A673 (cell line): ENCODE results near the gene CARD9. TPM values are rescaled to one million over a fixed set of nuclear protein-coding genes. Genes with fewer than 3 reads are reported as not detected.
"Not testable (repeated sequence)": the region's sequence is repeated elsewhere in the genome, so short reads cannot be mapped to it uniquely, and the experiment has no call there.

ENCODE experiments used
- BruUV-seq: library from RNA; stranded (reverse); fragments of 400-500 nt; replicated peaks from 2 replicates; lab custom pipeline; 2021; lab: Mats Ljungman, UMichigan
- CTCF ChIA-PET: fragments of 300-600 bp; sonication (Branson Sonifier 250); formaldehyde crosslinking; loops from one replicate; lab custom pipeline; 2022; ENCODE audit warnings: antibody characterized with exemption; lab: Charles Lee
- POLR2A ChIA-PET: fragments of 300-600 bp; sonication (Branson Sonifier 250); formaldehyde crosslinking; loops from one replicate; lab custom pipeline; 2022; ENCODE audit warnings: antibody characterized with exemption; ENCODE audit not compliant: low non-redundant PET; lab: Charles Lee
- DNase-seq: peaks from one replicate; pipeline ENCODE4 v3.0.0-alpha.2; 2015; ENCODE audit warnings: low spot score
- H3K27ac ChIP-seq: fragments of 200-600 bp; sonication (generic); 2 replicates; pipeline ENCODE4 v1.5.1; 2016; ENCODE audit warnings: mixed run types, low read depth, mild to moderate bottlenecking, mixed read lengths, antibody characterized with exemption, low read length; ENCODE audit not compliant: poor library complexity, severe bottlenecking
- H3K27me3 ChIP-seq: fragments of 200-600 bp; sonication (generic); replicated peaks from 2 replicates; pipeline ENCODE4 v1.6.1; 2017; ENCODE audit warnings: mixed run types, low read depth, mild to moderate bottlenecking, mixed read lengths, antibody characterized with exemption, low read length; ENCODE audit not compliant: insufficient read depth, poor library complexity
- H3K36me3 ChIP-seq: fragments of 200-600 bp; sonication (generic); 2 replicates; pipeline ENCODE4 v1.6.1; 2016; ENCODE audit warnings: mixed run types, mild to moderate bottlenecking, mixed read lengths, antibody characterized with exemption, low read length; ENCODE audit not compliant: insufficient read depth, poor library complexity, severe bottlenecking
- H3K4me1 ChIP-seq: fragments of 200-600 bp; sonication (generic); 2 replicates; pipeline ENCODE4 v1.6.1; 2017; ENCODE audit warnings: mixed run types, mild to moderate bottlenecking, mixed read lengths, antibody characterized with exemption, low read length; ENCODE audit not compliant: insufficient read depth, poor library complexity, severe bottlenecking
- H3K4me3 ChIP-seq: fragments of 200-600 bp; sonication (generic); 2 replicates; pipeline ENCODE4 v1.5.1; 2016; ENCODE audit warnings: low read depth, mixed run types, mild to moderate bottlenecking, mixed read lengths, low read length; ENCODE audit not compliant: poor library complexity, severe bottlenecking
- H3K9me3 ChIP-seq: fragments of 200-600 bp; sonication (generic); 2 replicates; pipeline ENCODE4 v1.6.1; 2016; ENCODE audit warnings: mixed run types, low read depth, mild to moderate bottlenecking, mixed read lengths, antibody characterized with exemption, low read length; ENCODE audit not compliant: poor library complexity, severe bottlenecking
- CTCF ChIP-seq: fragments of 300-800, 200-600 bp; sonication (generic); conservative IDR thresholded peaks from 2 replicates; pipeline ENCODE4 v1.5.1; 2017; ENCODE audit warnings: low read depth, mild to moderate bottlenecking, antibody characterized with exemption, low read length, moderate library complexity, mixed read lengths
- EZH2 ChIP-seq: fragments of 200-600 bp; sonication (generic); IDR thresholded peaks from 2 replicates; pipeline ENCODE4 v1.6.1; 2017; ENCODE audit warnings: borderline replicate concordance, low read depth, mild to moderate bottlenecking, mixed read lengths, antibody characterized with exemption, low read length; ENCODE audit not compliant: poor library complexity, severe bottlenecking
- intact Hi-C: fragments of 100-400 bp; cut with micrococcal nuclease; formaldehyde crosslinking; loops from one replicate; pipeline ENCODE4 v1.10.0; 2022; ENCODE audit not compliant: unreplicated experiment
- total RNA-seq: library from RNA; stranded (reverse); gene quantifications from 2 replicates; pipeline ENCODE4 v1.2.3, GENCODE V29; 2021

Gene CARD9
- total RNA-seq, 1 experiment from 2014 or later = 5.4 TPM

GRCh38 chr9:136323371-136323789 is 50.1 kb downstream of the CARD9 start:
- Histone ChIP-seq H3K9me3 (peaks cover 4% of the 10 kb centered on the region), H3K4me3 (no peak overlapping the region), H3K27ac (no peak overlapping the region), H3K4me1 (peaks cover 17% of the 10 kb centered on the region), H3K36me3 (no peaks in the 10 kb centered on the region), H3K27me3 (no peaks in the 10 kb centered on the region)
- ChIA-PET POLR2A (no interaction called here), CTCF (interaction anchor here (1.7 kb wide), 1 partner anchor 10 kb away, joined by 4 read pairs; no protein-coding TSS in a partner anchor)
- BruUV-seq = no TSS peak
- intact Hi-C loops = no loop called here
- TF ChIP-seq CTCF (no peak), EZH2 (no peak)
- no peak for DNase-seq

DNA sequence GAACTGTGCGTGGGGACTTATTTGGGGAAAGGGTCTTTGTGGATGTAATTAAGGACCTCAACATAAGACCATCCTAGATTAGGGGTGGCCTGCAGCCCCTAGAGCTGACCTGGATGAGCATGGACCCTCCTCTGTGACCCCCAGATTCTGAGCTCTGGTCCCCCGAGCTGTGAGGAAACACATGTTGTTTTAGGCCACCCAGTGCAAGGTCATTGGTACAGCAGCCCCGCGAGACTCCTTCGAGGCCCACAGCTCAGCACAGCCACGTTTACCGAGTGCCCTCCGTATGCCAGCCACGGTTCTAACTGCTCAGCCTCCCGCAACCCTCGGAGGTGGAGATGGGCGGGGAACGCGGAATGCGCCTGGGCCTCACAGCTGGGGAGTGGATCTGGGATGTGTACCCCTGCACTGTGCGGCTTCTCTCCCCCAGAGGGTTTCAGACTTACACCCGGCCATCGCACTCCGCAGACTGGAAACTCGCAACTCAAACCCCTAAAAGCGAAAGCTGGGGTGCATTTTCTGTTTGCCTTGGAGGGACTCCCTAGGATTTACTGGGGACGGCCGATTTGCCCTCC is 50.6 kb downstream of the CARD9 start:
- Histone ChIP-seq H3K27me3 (no peaks in the 10 kb centered on the region), H3K9me3 (peaks cover 4% of the 10 kb centered on the region), H3K36me3 (no peaks in the 10 kb centered on the region), H3K4me1 (peaks cover 12% of the 10 kb centered on the region), H3K4me3 (no peak overlapping the region), H3K27ac (no peak overlapping the region)
- BruUV-seq = no TSS peak
- TF ChIP-seq EZH2 (no peak), CTCF (no peak)
- ChIA-PET CTCF (interaction anchor here (1.7 kb wide), 1 partner anchor 10 kb away, joined by 4 read pairs; no protein-coding TSS in a partner anchor), POLR2A (no interaction called here)
- intact Hi-C loops = no loop called here
- DNase-seq = no peak

GRCh38 chr9:136321561-136321960 is 51.9 kb downstream of the CARD9 start:
- Histone ChIP-seq H3K4me3 (no peak overlapping the region), H3K27me3 (no peaks in the 10 kb centered on the region), H3K4me1 (peaks cover 6% of the 10 kb centered on the region), H3K9me3 (peaks cover 4% of the 10 kb centered on the region), H3K36me3 (no peaks in the 10 kb centered on the region), H3K27ac (no peak overlapping the region)
- POLR2A ChIA-PET = no interaction called here
- intact Hi-C loops = no loop called here
- CTCF ChIA-PET = no interaction called here
- TF ChIP-seq CTCF = no peak
- TF ChIP-seq EZH2 = no peak
- no TSS peak for BruUV-seq
- DNase-seq = no peak

GRCh38 chr9:136320972-136321371 is 52.5 kb downstream of the CARD9 start:
- H3K4me1 ChIP-seq, H3K36me3 ChIP-seq, DNase-seq, H3K4me3 ChIP-seq, BruUV-seq, H3K27me3 ChIP-seq, POLR2A ChIA-PET, CTCF ChIA-PET, H3K9me3 ChIP-seq, H3K27ac ChIP-seq, intact Hi-C loops: not testable (repeated sequence)

DNA sequence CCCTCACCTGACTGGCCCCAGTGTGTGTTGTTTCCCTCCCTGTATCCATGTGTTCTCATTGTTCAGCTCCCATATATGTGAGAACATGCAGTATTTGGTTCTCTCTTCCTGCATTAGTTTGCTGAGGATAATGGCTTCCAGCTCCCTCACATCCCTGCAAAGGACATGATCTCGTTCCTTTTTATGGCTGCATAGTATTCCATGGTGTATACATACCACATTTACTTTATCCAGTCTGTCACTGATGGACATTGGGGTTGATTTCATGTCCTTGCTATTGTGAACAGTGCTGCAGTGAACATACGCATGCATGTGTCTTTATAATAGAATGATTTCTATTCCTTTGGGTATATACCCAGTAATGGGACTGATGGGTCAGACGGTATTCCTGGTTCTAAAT is 53.5 kb downstream of the CARD9 start:
- H3K4me3 ChIP-seq, H3K27ac ChIP-seq, intact Hi-C loops, H3K4me1 ChIP-seq, H3K36me3 ChIP-seq, POLR2A ChIA-PET, H3K9me3 ChIP-seq, DNase-seq, CTCF ChIA-PET, H3K27me3 ChIP-seq, BruUV-seq: not testable (repeated sequence)
